Measurements from ENCODE around the gene SSRP1. TPM values are rescaled to one million over a fixed set of nuclear protein-coding genes. Genes with fewer than 3 reads are reported as not detected.
A peak's percentile ranks its signal among the peaks of the same experiment; 100 is the strongest.
"Not testable (repeated sequence)": the region's sequence is repeated elsewhere in the genome, so short reads cannot be mapped to it uniquely, and the experiment has no call there.

Gene SSRP1
- total RNA-seq, 2 experiments from 2014 or later: 127 to 130 TPM

GRCh38 chr11:57283231-57283990, 52.3 kb downstream of the SSRP1 start:
- DNase-seq: no peak
- peaks cover 13% of the 10 kb centered on the region for H3K27me3 Mint-ChIP-seq
- no peaks in the 10 kb centered on the region for H3K36me3 Mint-ChIP-seq
- no peak overlapping the region for H3K4me3 Mint-ChIP-seq
- no peak for ATAC-seq (ENCODE audit: low read depth)
- H3K4me1 Mint-ChIP-seq: peaks cover 4% of the 10 kb centered on the region
- H3K27ac Mint-ChIP-seq: no peak overlapping the region
- POLR2A ChIA-PET: no interaction called here
- peaks cover 2% of the 10 kb centered on the region for H3K9me3 Mint-ChIP-seq

- H3K9me3 Mint-ChIP-seq; H3K36me3 Mint-ChIP-seq; H3K4me3 Mint-ChIP-seq; DNase-seq; H3K27ac Mint-ChIP-seq; H3K4me1 Mint-ChIP-seq; POLR2A ChIA-PET; ATAC-seq (ENCODE audit: low read depth): not testable (repeated sequence)
- H3K27me3 Mint-ChIP-seq: peaks cover 25% of the 10 kb centered on the region
Measured at GRCh38 chr11:57281546-57281945, 54.1 kb downstream of the SSRP1 start.

GRCh38 chr11:57279116-57279515, 56.6 kb downstream of the SSRP1 start:
- H3K9me3 Mint-ChIP-seq: peaks cover 2% of the 10 kb centered on the region
- POLR2A ChIA-PET: no interaction called here
- H3K4me3 Mint-ChIP-seq: no peak overlapping the region
- H3K36me3 Mint-ChIP-seq: no peaks in the 10 kb centered on the region
- H3K4me1 Mint-ChIP-seq: peaks cover 7% of the 10 kb centered on the region
- DNase-seq (no peak), ATAC-seq (ENCODE audit: low read depth) (no peak)
- H3K27ac Mint-ChIP-seq: no peak overlapping the region
- H3K27me3 Mint-ChIP-seq: peaks cover 31% of the 10 kb centered on the region

- Mint-ChIP-seq H3K9me3 (peaks cover 2% of the 10 kb centered on the region), H3K27me3 (peaks cover 31% of the 10 kb centered on the region), H3K4me3 (no peak overlapping the region), H3K4me1 (peaks cover 7% of the 10 kb centered on the region), H3K27ac (no peak overlapping the region), H3K36me3 (no peaks in the 10 kb centered on the region)
- DNase-seq: no peak
- no peak for ATAC-seq (ENCODE audit: low read depth)
- POLR2A ChIA-PET: no interaction called here
Measured at GRCh38 chr11:57278721-57279095, 57.0 kb downstream of the SSRP1 start.

- Mint-ChIP-seq H3K27ac (no peak overlapping the region), H3K4me1 (peaks cover 7% of the 10 kb centered on the region), H3K27me3 (peaks cover 31% of the 10 kb centered on the region), H3K36me3 (no peaks in the 10 kb centered on the region), H3K4me3 (no peak overlapping the region), H3K9me3 (peaks cover 8% of the 10 kb centered on the region)
- ATAC-seq (ENCODE audit: low read depth): peak; percentile 36
- POLR2A ChIA-PET: no interaction called here
- DNase-seq: no peak
Measured at GRCh38 chr11:57277845-57278720, 57.6 kb downstream of the SSRP1 start.

GRCh38 chr11:57276971-57277675, 58.6 kb downstream of the SSRP1 start:
- Mint-ChIP-seq H3K36me3 (no peaks in the 10 kb centered on the region), H3K4me1 (peaks cover 3% of the 10 kb centered on the region), H3K9me3 (peaks cover 8% of the 10 kb centered on the region), H3K4me3 (no peak overlapping the region), H3K27me3 (peaks cover 31% of the 10 kb centered on the region), H3K27ac (no peak overlapping the region)
- no peak for DNase-seq
- ATAC-seq (ENCODE audit: low read depth): no peak
- POLR2A ChIA-PET: no interaction called here

- Mint-ChIP-seq H3K4me3 (no peak overlapping the region), H3K27ac (no peak overlapping the region), H3K36me3 (no peaks in the 10 kb centered on the region), H3K4me1 (peaks cover 3% of the 10 kb centered on the region), H3K9me3 (peaks cover 5% of the 10 kb centered on the region), H3K27me3 (peaks cover 31% of the 10 kb centered on the region)
- POLR2A ChIA-PET: no interaction called here
- DNase-seq (no peak), ATAC-seq (ENCODE audit: low read depth) (no peak)
Measured at GRCh38 chr11:57276169-57276970, 59.3 kb downstream of the SSRP1 start.

Other genes starting within 250 kb of the SSRP1 start
- not detected for gene LRRC55, start 153.9 kb downstream of the SSRP1 start, total RNA-seq
- not detected for gene APLNR, start 98.6 kb downstream of the SSRP1 start, total RNA-seq
- gene TNKS1BP1, start 10.9 kb downstream of the SSRP1 start, total RNA-seq: 10 to 100 TPM; 15.7 to 18.0 TPM
- gene P2RX3, start 2.5 kb upstream of the SSRP1 start, total RNA-seq: not detected
- gene PRG3, start 45.3 kb upstream of the SSRP1 start, total RNA-seq: not detected
- gene PRG2, start 54.8 kb upstream of the SSRP1 start, total RNA-seq: under 1 TPM in 1 of 2 experiments, not detected in 1; 0.25 TPM
- 10 to 100 TPM; 67.4 to 67.8 TPM for gene SLC43A3, start 91.2 kb upstream of the SSRP1 start, total RNA-seq
- gene RTN4RL2, start 124.6 kb upstream of the SSRP1 start, total RNA-seq: 1 to 10 TPM in 1 of 2 experiments, under 1 TPM in 1; 0.96 to 1.6 TPM
- gene SLC43A1, start 179.8 kb upstream of the SSRP1 start, total RNA-seq: 10 to 100 TPM; 28.2 to 28.8 TPM
- gene TIMM10, start 194.9 kb upstream of the SSRP1 start, total RNA-seq: 10 to 100 TPM; 44.0 to 48.1 TPM
- gene SMTNL1, start 201.7 kb upstream of the SSRP1 start, total RNA-seq: not detected
- gene UBE2L6, start 231.8 kb upstream of the SSRP1 start, total RNA-seq: 100 to 1,000 TPM; 220 to 221 TPM

All from activated naive CD8-positive, alpha-beta T cell treated with anti-CD3 and anti-CD28 coated beads, Interleukin-2, amount 10 ng/mL, durations not matched to agents 7 days and 5 days (primary cell).